ENCODE results near the gene PARD6A. TPM values are rescaled to one million over a fixed set of nuclear protein-coding genes. Genes with fewer than 3 reads are reported as not detected.

The PARD6A gene
- total and polyA plus RNA-seq, 2 donors (not counting 1 experiment from before 2014, with no cell fraction given): 0.36 to 4.8 TPM

DNA sequence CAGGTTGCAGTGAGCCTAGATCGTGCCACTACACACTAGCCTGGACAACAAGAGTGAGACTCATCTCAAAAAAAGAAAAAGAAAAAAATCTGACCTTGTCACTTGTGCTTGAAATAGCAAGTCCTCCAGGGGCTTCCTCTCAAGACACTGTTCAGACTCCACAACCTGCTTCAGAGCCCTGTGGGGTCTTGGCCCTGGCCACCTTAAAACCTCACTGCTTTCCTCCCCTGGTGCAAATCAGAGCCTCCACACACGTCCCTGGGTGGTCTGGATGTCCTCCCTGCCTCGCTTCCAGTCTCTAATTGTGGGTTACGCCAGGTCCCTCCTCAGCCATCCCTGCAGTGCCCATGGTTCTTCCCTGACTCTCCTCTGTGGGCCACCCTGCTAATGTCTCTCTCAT is 5.4 kb upstream of the PARD6A start:
- Histone ChIP-seq H2AFZ (ENCODE audit: low read length) (no peak overlapping the region), H4K20me1 (ENCODE audit: control insufficient read depth, extremely low read depth, insufficient read depth, low read length) (peaks cover 2% of the 10 kb centered on the region), H3K36me3 (ENCODE audit: control insufficient read depth, insufficient read depth, low read length) (peaks cover 4% of the 10 kb centered on the region), H3K27me3 (ENCODE audit: control insufficient read depth, insufficient read depth, low read length) (peaks cover 21% of the 10 kb centered on the region), H3K4me3 (replicated peaks in 1 of 4; ENCODE audit: control extremely low read depth in 1 of 4, insufficient read depth in 1 of 4, low read depth in 3 of 4, low read length in 4 of 4) (no peak overlapping the region), H3K9me3 (ENCODE audit: control insufficient read depth, insufficient read depth, low read depth, low read length) (no peaks in the 10 kb centered on the region), H3K27ac (ENCODE audit: insufficient read depth, low read length) (no peak overlapping the region), H3K4me1 (ENCODE audit: control insufficient read depth, extremely low read depth, insufficient read depth, low read length) (peaks cover 5% of the 10 kb centered on the region), H3K4me2 (ENCODE audit: extremely low read depth, insufficient read depth, low read length) (no peak overlapping the region), H3K79me2 (ENCODE audit: control insufficient read depth, insufficient read depth, low read length) (no peaks in the 10 kb centered on the region), H3K9ac (ENCODE audit: insufficient read depth, low read length) (no peak overlapping the region)
- no peak for DNase-seq (ENCODE audit: low read depth in 2 of 2)
- TF ChIP-seq EZH2 (IDR thresholded peaks at IDR 0.05; ENCODE audit: low read length, missing control alignments): no peak
- TF ChIP-seq, protein P1, sequence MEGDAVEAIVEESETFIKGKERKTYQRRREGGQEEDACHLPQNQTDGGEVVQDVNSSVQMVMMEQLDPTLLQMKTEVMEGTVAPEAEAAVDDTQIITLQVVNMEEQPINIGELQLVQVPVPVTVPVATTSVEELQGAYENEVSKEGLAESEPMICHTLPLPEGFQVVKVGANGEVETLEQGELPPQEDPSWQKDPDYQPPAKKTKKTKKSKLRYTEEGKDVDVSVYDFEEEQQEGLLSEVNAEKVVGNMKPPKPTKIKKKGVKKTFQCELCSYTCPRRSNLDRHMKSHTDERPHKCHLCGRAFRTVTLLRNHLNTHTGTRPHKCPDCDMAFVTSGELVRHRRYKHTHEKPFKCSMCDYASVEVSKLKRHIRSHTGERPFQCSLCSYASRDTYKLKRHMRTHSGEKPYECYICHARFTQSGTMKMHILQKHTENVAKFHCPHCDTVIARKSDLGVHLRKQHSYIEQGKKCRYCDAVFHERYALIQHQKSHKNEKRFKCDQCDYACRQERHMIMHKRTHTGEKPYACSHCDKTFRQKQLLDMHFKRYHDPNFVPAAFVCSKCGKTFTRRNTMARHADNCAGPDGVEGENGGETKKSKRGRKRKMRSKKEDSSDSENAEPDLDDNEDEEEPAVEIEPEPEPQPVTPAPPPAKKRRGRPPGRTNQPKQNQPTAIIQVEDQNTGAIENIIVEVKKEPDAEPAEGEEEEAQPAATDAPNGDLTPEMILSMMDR (conservative IDR thresholded peaks at IDR 0.05 in 1 of 2, IDR thresholded peaks at IDR 0.05 in 1 of 2; ENCODE audit: low read depth in 1 of 2, low read length in 2 of 2): no peak

- Histone ChIP-seq H3K4me1 (ENCODE audit: control insufficient read depth, extremely low read depth, insufficient read depth, low read length) (peaks cover 8% of the 10 kb centered on the region), H4K20me1 (ENCODE audit: control insufficient read depth, extremely low read depth, insufficient read depth, low read length) (peaks cover 2% of the 10 kb centered on the region), H2AFZ (ENCODE audit: low read length) (no peak overlapping the region), H3K4me2 (ENCODE audit: extremely low read depth, insufficient read depth, low read length) (no peak overlapping the region), H3K9ac (ENCODE audit: insufficient read depth, low read length) (no peak overlapping the region), H3K27me3 (ENCODE audit: control insufficient read depth, insufficient read depth, low read length) (peaks cover 18% of the 10 kb centered on the region), H3K9me3 (ENCODE audit: control insufficient read depth, insufficient read depth, low read depth, low read length) (no peaks in the 10 kb centered on the region), H3K4me3 (replicated peaks in 1 of 4; ENCODE audit: control extremely low read depth in 1 of 4, insufficient read depth in 1 of 4, low read depth in 3 of 4, low read length in 4 of 4) (no peak overlapping the region), H3K36me3 (ENCODE audit: control insufficient read depth, insufficient read depth, low read length) (peaks cover 4% of the 10 kb centered on the region), H3K79me2 (ENCODE audit: control insufficient read depth, insufficient read depth, low read length) (no peaks in the 10 kb centered on the region), H3K27ac (ENCODE audit: insufficient read depth, low read length) (no peak overlapping the region)
- DNase-seq (ENCODE audit: low read depth in 2 of 2): no peak
- TF ChIP-seq, protein P1 (conservative IDR thresholded peaks at IDR 0.05 in 1 of 2, IDR thresholded peaks at IDR 0.05 in 1 of 2; ENCODE audit: low read depth in 1 of 2, low read length in 2 of 2): no peak
- no peak for TF ChIP-seq EZH2 (IDR thresholded peaks at IDR 0.05; ENCODE audit: low read length, missing control alignments)
These were observed 4.3 kb upstream of the PARD6A start for GRCh38 chr16:67656344-67657016.

GRCh38 chr16:67657017-67657608 is 3.6 kb upstream of the PARD6A start:
- Histone ChIP-seq H3K4me1 (ENCODE audit: control insufficient read depth, extremely low read depth, insufficient read depth, low read length) (peaks cover 8% of the 10 kb centered on the region), H3K9me3 (ENCODE audit: control insufficient read depth, insufficient read depth, low read depth, low read length) (no peaks in the 10 kb centered on the region), H3K4me2 (ENCODE audit: extremely low read depth, insufficient read depth, low read length) (no peak overlapping the region), H4K20me1 (ENCODE audit: control insufficient read depth, extremely low read depth, insufficient read depth, low read length) (peaks cover 2% of the 10 kb centered on the region), H3K27ac (ENCODE audit: insufficient read depth, low read length) (no peak overlapping the region), H3K4me3 (replicated peaks in 1 of 4; ENCODE audit: control extremely low read depth in 1 of 4, insufficient read depth in 1 of 4, low read depth in 3 of 4, low read length in 4 of 4) (no peak overlapping the region), H2AFZ (ENCODE audit: low read length) (no peak overlapping the region), H3K36me3 (ENCODE audit: control insufficient read depth, insufficient read depth, low read length) (peaks cover 6% of the 10 kb centered on the region), H3K27me3 (ENCODE audit: control insufficient read depth, insufficient read depth, low read length) (peaks cover 12% of the 10 kb centered on the region), H3K79me2 (ENCODE audit: control insufficient read depth, insufficient read depth, low read length) (no peaks in the 10 kb centered on the region), H3K9ac (ENCODE audit: insufficient read depth, low read length) (no peak overlapping the region)
- TF ChIP-seq EZH2 (IDR thresholded peaks at IDR 0.05; ENCODE audit: low read length, missing control alignments): no peak
- TF ChIP-seq, protein P1 (conservative IDR thresholded peaks at IDR 0.05 in 1 of 2, IDR thresholded peaks at IDR 0.05 in 1 of 2; ENCODE audit: low read depth in 1 of 2, low read length in 2 of 2): no peak
- no peak for DNase-seq (ENCODE audit: low read depth in 2 of 2)

All from fibroblast of lung (primary cell).